ENCODE results near the gene TPSAB1.

DNA sequence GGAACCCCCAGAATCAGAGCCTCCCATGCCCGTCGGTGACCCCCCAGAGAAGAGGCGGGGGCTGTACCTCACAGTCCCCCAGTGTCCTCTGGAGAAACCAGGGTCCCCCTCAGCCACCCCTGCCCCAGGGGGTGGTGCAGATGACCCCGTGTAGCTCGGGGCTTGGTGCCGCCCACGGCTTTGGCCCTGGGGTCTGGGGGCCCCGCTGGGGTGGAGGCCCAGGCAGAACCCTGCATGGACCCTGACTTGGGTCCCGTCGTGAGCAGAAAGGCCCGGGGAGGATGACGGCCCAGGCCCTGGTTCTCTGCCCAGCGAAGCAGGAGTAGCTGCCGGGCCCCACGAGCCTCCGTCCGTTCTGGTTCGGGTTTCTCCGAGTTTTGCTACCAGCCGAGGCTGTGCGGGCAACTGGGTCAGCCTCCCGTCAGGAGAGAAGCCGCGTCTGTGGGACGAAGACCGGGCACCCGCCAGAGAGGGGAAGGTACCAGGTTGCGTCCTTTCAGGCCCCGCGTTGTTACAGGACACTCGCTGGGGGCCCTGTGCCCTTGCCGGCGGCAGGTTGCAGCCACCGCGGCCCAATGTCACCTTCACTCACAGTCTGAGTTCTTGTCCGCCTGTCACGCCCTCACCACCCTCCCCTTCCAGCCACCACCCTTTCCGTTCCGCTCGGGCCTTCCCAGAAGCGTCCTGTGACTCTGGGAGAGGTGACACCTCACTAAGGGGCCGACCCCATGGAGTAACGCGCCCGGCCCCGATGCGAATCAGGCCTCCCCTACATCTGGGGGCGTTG lies 19.5 kb upstream of the TPSAB1 start:
- TF ChIP-seq, protein P1, sequence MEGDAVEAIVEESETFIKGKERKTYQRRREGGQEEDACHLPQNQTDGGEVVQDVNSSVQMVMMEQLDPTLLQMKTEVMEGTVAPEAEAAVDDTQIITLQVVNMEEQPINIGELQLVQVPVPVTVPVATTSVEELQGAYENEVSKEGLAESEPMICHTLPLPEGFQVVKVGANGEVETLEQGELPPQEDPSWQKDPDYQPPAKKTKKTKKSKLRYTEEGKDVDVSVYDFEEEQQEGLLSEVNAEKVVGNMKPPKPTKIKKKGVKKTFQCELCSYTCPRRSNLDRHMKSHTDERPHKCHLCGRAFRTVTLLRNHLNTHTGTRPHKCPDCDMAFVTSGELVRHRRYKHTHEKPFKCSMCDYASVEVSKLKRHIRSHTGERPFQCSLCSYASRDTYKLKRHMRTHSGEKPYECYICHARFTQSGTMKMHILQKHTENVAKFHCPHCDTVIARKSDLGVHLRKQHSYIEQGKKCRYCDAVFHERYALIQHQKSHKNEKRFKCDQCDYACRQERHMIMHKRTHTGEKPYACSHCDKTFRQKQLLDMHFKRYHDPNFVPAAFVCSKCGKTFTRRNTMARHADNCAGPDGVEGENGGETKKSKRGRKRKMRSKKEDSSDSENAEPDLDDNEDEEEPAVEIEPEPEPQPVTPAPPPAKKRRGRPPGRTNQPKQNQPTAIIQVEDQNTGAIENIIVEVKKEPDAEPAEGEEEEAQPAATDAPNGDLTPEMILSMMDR (conservative IDR thresholded peaks at IDR 0.05; ENCODE audit: low read length), result no peak
- no peak for TF ChIP-seq EZH2phosphoT487 (IDR thresholded peaks at IDR 0.05; ENCODE audit: borderline replicate concordance)
